ENCODE data around the gene MLLT6.

MLLT6 gene

DNA sequence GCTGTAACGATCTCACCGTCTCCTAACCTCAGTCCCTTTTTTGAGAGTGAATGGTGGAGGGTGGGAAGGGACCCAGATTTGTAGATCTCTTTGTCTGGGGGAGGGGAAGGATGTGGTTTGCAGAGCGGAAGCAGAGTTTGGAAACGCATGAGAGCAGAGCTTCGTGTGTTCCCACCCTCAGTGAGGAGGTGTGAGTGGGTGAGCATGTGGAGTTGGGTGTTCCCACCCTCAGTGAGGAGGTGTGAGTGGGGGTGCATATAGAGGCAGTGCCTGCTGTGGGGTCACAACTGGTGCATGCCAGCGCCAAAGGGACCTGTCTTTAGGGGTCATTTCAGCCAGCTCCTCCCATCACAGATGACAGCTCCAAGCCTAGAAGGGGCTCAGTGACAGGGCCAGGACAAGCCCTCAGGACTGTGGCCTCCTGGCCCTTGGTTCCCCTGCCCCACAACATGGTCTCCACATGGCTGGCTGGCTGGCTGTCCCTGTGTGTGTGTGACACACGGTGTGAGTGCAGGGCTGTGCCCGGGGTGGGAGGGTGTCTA lies 23.3 kb downstream of the MLLT6 start:
- DNase-seq, result no peak

DNA sequence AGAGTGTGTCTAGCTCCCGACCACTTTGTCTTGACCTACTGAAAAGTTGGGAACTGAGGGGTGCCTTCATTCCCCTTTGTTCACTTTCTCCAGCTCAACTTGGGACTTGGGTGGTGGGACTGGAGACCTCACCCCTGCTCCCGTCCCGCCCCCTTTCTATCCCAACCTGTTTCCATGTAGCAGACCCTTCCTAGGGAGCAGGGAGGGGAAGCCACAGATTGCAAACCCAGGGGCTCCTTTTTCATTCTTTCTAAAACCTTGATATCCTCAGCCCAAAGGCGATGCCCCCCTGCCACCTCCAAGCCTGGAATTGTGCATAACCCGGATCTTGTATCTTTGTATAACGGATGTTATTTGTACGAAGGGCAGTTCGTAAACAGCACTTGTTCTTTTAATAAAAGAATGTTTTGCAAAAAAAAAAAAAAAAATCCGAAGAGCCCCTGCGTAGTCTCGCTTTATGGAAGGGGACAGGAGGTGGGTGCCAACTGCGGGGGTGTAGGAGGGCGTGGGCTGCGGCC lies 24.4 kb downstream of the MLLT6 start:
- no peak for DNase-seq

DNA sequence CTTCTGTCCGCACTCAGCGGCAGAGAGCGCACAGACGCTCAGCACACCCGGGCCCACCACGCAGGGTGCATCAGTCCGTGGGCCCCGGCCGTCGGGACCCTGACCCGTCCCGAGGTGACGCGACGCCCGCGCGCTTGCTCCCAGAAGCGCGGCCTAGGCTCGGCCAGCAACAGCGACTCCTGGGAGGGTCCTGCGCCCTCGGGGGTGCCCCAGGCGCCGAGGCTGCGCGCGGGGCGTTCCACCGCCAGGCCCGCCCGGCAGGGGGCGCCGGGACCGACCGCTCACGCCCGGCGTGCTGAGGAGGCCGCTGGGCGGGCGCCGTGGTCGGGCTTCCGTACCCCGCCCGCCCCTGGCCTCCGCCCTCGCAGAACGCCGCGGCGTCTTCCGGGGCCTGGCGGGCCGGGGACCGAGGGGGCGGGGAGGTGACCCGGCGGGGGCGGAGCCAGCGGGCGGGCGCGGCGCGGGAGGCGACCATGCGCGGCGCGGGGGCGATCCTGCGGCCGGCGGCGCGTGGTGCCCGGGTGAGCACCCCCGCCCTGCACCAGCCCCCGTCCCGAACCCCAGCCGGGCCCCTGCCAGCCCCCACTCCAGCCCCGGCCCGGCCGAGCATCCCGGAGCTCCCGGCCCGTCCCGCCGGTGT lies 24.9 kb downstream of the MLLT6 start, which contains the start of gene CISD3:
CISD3 (plus strand) TSS at position 456 of the 640 bp plus-strand sequence; CDS start at position 474, 18 bp downstream.
- peak; percentile 88 for DNase-seq

DNA sequence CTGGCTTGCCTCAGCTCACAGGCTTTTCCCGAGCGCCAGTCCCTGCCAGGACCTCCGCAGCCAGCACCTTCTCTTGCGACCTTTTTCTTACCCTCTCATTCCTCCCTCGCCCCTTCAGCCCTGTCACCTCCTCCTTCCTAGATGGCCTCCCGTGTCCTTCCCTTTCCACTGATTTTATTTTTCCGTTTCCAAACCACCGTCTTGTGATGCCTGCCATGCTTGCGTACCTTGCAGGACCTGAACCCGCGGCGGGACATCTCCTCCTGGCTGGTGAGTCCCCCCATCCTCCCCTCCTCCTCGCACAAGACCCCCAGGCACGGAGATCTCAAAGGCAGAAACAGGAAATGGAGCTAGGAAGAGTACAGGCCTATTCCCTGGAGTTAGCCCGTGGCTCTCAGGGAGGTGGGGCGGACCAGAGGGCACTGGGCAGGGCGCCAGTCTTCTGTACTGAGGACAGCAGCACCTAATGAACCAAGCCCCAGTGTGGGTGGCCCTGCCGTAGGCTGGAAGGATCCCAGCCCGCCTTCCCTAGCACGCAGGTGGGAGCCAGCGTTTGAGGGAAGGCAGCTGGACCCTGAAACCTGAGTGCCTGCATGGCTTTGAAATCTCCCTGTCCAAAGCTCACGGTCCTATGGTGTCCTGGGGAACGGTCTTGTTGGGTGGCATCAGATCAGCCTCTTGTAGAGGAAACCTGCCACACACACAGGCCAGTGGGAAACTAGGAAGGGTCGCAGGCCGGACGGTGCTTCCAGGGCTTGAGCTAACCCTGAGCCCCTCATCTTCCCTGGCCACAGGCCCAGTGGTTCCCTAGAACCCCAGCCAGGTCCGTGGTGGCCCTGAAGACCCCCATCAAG lies 25.7 kb downstream of the MLLT6 start:
- DNase-seq, result peak; percentile 61

DNA sequence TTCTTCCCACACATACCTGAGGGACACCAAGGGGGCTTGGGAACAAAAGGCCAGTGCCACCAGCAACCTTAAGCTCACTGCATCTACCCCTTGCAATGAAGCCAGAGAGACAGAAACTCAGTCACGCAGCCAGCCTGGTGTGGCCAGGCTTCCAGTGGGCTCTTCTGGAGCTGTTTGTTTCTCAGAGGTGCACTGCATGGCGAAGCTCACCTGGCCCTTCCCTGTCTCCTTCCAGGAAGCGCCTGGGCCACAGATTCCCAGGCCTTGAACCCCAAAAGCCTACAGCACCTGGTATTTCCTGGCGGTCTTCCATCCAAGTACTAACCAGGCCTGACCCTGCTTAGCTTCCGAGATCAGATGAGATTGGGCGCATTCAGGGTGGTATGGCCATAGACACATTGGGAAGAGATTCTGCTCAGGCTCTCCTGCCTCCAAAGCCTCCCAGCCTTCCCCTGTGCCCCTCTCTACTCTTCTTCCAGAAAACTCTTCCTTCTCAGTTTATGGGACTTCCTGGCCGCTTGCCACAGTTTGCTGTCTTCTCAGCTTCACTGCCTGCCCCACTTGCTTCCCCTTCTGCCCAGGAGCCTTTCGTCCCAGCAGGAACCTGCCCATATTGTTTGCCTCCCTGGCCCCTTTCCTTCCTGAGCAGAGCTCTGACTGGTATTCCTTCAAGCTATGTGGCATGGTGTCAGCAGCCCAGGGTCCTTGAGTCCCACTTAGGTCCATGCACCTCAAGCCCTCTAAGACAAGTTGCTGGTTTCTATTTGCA lies 26.6 kb downstream of the MLLT6 start:
- DNase-seq, result no peak

DNA sequence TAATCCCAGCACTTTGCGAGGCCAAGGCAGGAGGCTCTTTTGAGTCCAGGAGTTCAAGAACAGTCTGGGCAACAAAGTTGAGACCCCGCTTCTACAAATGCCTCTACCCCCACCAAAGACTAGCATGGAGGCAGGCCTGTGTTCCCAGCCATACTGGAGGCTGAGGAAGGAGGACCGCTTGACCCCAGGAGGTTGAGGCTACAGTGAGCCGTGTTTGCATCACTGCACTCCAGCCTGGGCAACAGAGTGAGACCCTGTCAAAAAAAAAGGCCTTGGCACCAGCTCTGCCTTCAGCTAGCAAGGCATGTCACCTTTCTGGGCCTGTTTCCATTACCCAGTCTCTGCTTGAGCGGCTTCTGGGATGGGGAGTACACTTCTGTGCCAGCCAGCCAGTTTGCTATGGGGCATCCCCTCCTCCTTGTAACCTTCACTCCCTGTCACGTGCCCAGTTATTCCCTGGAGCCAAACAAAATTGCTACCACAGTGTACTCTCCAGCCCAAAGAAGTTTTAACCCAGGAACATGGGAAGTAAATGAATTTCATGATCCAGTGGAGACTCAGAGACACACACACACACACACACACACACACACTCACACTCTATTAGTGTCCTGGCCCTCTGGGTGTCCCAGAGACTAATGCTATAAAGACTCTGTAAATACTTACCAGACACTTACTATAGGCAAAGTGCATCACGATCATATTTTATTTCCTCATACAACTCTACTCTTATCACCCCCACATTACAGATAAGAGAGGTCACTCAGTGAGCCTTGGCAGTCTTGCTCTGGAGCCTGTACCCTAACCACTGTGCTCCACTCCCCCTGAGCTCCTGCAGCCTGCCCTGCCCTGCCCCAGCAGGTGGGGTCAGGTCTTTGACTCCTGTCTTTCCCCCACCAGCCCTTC lies 27.6 kb downstream of the MLLT6 start:
- DNase-seq, result no peak

DNA sequence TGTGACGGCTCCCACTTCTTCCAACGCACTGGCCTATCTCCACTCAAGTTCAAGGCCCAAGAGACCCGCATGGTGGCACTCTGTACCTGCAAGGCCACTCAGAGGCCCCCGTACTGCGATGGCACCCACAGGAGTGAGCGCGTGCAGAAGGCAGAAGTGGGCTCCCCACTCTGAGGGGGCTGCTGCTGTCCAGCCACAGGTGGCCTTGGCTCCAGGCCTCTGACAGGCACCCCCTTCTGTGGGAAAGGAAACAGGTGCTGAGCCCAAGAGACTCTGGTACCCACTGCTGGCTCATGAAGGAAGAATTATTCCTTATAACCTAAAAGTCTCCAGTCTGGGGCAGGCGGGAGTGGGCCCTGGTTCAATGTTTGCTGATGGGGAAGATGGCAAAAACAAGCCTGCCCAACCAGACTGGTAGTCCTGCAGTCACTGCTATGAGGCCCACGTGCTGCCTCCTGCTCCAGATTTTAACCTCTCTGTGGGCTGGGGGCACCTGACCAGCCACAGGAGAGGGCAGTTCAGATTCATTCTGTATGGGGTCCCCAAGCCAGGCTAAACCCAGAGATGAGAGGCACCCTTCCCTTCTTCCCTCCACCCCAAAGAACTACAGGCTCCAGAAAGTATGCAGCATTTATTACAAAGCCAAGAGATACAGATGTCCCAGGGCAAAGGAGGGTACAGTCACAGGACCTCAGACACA lies 28.4 kb downstream of the MLLT6 start:
- no peak for DNase-seq

DNA sequence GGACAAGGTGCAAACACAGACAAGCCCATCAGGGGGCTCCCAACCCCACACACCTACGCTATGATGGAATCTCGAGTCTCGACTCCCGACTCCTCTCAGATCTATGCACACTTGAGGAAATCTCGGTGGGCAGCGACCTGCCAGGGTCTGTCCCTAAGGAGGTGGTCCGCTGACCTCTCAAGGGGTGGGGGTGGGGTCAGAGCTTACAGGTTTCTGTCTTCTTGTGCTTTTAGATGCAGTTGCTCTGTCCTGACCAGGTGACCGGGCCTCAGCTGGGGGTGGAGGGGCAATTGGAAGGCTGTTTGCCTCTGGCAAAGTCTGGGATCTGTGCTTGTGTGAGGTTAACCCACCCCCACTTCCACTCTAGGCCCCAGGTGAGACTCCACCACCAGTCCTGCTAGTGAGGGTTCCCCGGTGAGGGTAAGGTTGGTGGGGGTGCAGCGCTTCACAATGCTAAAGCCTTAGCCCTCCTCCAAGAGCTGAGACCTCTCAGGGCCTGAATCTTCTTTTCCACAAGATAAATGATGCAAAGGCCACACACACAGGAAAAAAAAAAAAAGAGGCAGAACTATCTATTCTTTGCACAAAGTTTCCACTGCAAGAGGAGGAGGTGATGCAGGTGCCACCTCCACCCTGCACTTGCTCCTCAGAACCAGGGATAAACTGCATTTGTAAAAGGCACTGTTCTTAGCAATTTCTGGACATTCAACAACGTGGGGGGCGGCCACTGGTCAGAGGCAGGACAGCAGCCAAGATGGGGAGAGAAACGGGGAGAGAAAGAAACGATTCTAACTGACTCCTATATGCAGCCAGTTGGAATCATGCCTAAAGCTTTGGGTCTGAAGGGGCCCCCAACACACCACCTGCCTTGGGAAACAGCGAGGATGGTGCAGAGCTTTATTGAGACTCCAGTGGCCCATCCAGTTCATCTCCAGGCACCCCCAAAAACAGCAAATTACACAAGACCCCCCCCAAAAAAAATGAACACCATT lies 29.2 kb downstream of the MLLT6 start:
- DNase-seq, result no peak

DNA sequence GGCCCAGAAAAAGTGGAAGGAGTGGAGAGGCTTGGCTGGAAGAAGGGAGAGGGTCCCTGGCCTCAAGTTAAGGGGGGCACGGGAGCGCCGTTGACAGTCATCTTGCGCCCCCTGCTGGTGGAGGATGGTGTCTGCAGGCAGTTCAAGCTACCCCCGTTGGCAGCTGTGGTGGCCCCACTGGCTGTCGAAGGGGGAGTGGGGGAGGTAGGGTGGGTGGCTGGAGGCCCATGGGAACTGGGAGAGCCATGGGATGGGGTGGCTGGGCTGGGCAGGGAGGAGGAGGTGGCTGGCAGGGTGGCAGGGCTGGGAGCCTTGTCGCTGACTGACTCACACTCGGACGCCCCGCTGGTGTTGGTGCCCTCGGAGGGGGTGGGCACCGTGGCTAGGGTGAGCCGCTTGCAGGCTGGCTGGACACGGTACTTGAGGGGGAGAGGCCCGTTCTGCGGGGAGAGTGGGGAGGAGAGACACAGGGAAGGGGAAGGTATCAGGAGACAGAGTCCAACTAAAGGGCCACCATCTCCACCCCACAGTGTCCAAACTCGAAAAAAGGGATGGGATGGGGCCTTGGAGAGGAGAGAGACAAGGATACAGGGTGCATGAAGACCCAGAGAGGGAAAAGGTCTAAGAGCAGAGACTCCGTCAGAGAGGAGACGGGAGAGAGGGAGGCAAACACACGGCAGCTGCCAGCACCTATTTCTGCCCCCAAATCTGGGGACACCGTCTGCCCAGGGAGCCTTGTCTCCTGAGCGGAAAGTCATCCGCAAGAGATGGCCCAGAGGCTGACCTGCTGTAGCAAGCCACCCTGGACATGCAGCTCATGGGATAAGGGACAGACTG lies 30.3 kb downstream of the MLLT6 start:
- DNase-seq, result peak; percentile 37

DNA sequence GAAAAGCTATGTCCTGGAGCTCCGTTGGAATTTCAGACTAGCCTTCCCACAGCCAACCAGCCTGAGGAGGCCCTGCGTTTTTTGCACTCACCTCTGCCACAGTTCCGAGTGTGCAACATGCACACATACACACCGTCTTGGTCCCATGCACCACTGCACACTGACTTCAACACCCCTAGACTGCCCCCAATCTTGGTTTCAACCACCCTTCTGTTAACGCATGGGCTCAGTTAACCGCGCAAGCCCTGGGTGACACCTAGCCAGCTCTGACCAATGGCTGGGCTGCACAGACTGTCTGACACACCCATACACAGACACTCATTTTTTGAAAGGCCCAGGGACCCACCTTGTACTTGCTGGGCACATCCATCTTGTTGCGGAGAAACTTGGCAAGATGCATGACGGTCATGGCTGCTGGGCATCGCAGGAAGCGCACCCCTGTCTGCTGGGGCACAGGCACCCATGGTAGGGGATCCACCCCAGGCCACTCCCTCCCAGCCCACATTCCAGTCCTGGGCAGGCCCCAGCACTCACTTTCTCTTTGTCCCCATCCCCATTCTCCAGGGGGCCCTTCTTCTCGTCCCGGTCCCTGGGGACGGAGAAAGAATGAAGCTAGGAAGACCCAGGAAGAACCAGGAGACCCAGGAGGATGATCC lies 33.1 kb downstream of the MLLT6 start:
- no peak for DNase-seq

DNA sequence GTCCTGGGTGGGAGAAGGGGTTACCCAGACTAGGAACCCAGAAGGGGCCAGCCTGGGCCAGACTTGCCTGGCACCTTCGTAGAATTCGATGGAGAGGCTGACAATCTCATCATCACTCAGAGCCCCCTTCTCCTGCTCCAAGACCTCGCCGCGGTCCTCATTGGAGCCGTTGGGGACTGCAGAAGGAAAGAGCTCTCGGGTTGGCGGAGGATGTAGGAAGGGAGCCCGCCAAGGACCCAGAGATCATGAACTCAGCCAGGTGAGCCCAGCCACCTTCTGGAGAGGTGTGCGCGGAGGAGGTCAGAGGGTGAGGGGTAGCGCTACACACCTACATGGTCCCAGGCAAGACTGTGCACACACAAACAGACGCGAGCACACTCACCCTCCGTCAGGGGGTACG lies 33.6 kb downstream of the MLLT6 start:
- no peak for DNase-seq

DNA sequence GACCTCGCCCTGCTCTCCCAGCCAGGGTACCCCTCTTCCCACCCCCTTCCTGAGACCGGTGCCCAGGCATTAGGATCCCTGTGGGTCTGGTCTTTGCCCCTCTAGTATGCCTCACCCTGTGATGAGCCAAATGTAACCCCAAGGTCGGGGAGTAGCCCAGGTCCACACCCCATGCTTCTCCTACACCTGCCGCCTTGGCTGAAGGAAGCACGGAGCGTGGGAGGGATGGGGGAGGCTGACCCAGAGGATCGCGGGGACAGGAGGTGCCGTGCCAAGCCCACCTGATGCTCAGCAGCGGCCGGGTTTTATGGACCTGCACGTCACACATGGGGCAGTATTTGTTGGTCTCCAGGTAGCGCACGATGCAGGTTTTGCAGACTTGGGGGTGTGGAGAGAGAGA lies 34.2 kb downstream of the MLLT6 start:
- no peak for DNase-seq

DNA sequence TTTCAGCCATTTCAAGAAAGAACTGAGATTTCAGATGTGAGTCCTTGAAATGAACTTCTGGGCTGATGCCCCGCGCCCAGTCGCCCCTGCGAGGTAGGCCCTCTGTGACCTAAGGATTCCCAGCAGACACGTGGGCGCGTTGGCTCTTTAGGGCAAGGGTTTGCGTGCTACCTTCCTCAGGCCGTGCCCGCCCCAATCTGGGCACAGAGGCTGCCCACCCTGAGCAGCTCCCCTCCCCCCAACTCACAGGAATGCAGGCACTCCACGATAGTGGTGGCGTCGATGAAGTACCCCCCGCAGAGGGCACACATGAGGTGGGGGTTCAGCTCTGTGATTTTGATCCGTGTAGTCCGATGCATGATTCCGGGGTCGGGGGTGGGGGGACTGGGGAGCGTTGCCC lies 35.0 kb downstream of the MLLT6 start:
- DNase-seq, result no peak

DNA sequence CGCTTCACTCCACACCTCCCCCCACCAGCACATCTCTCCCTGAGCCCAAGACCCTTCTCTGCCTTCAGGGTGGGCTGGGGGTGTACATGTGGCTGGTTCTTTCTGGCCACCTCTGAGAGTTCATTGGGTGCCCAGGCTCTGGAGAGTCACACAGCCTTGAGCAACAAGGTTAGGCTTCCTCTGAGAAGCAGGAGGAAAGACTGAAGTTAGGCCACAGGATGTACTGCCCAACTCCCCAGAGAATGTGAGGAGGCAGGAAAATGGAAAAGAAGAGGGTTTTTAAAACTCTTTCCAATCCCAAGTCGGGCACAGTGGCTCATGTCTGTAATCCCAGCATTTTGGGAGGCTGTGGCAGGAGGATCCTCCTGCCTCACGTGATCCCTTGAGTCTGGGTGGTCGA lies 35.7 kb downstream of the MLLT6 start:
- no peak for DNase-seq

DNA sequence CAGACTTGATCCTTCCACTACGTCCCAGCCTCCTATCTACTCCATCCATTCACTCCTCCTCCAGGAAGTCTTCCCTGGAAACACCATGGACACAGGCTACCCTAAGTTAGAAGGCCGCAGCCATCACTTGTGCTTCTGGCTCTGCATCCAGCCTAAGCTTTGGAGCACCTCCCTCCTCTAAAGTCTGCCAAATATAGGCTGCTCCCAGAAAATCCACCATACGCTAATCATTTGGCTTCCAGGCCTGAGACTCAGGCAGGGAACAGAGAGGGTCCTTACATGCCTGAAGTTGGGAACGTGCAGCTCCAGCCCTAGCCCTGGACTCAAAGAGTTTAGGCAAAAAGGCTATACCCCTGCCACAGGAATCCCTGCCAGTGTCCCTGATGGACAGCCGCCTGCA lies 36.4 kb downstream of the MLLT6 start:
- no peak for DNase-seq

DNA sequence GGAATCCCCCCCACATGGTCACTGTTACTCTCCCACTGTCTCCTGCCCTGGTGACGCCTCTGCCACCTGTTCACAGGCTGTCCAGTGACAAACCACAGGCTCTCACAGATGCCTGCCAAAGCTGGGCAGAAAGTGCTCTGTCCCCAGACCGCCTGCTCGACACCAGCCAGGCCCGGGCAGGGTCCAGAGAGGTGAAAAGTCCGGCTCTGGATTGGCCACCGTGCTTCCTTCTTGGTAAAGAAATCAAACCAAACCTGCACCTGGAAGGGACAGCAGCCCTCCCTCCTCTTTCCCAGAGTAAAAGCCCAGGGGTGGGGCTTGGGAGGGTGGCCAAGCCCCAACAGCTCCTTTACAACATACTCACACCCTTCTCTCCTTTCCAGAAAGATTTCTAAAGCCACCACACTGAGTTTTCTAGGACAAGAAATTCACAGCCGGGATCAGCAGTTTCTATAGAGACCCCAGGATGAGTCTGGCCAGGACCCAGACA lies 36.9 kb downstream of the MLLT6 start:
- no peak for DNase-seq

DNA sequence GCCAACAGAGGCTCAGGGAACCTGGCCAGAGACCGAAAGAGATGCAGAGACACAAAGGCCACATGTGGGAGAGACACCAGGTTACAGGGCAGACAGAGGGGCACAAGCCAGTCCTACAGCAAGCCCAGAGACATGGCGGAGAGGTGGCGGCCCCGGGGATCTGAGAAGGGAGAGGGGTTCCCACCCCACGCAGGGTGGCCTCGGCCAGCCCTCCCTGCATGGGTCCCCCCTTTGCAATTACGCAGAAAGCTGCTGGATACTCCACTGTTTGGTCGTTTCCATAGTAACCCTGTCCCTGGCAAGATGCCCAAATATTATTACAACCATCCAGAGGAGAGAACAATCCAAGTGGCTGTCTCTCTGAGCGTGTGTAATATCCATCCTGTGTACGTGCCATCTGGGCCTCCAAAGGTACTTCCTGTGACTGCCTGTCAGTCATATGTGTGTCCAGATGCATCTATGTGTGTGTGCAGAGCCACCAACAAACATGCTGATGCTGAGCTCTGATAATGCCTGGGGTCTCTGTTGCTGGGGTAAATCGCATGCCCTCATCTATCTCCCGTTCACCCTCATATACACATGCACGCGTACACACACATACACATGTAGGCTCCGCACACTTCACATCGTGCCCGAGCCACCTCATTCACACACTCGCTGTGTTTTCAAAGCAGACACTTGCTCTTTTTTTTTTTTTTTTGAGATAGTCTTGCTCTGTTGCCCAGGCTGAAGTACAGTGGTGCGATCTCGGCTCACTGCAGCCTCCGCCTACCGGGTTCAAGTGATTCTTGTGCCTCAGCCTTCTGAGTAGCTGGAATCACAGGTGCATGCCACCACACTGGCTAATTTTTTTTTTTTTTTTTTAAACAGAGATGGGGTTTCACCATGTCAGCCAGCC lies 37.6 kb downstream of the MLLT6 start:
- peak; percentile 86 for DNase-seq

All from fibroblast of skin of back (primary cell).